HG02571 (cell line): ENCODE data around the gene EFTUD2.
"Not testable (repeated sequence)": the region's sequence is repeated elsewhere in the genome, so short reads cannot be mapped to it uniquely, and the experiment has no call there.

Experiments
- ATAC-seq: cut with Tn5 transposase; IDR thresholded peaks from one replicate; pipeline ENCODE4 v1.9.1; 2021; ENCODE audit warnings: mild to moderate bottlenecking, moderate library complexity; ENCODE audit not compliant: unreplicated experiment

EFTUD2 gene

GRCh38 chr17:44818508-44818907 is 80.7 kb downstream of the EFTUD2 start:
- not testable (repeated sequence) for ATAC-seq

GRCh38 chr17:44812263-44812662 is 87.0 kb downstream of the EFTUD2 start:
- no peak for ATAC-seq

GRCh38 chr17:44808656-44809388 is 90.4 kb downstream of the EFTUD2 start:
- ATAC-seq: not testable (repeated sequence)

- no peak for ATAC-seq
Observed at GRCh38 chr17:44808156-44808555, 91.1 kb downstream of the EFTUD2 start.

- no peak for ATAC-seq
Observed at GRCh38 chr17:44807817-44808155, 91.5 kb downstream of the EFTUD2 start.

- ATAC-seq: no peak
Observed at GRCh38 chr17:44807093-44807816, 92.0 kb downstream of the EFTUD2 start.

GRCh38 chr17:44804302-44805089 is 94.7 kb downstream of the EFTUD2 start:
- ATAC-seq: no peak

GRCh38 chr17:44801880-44802279 is 97.4 kb downstream of the EFTUD2 start:
- ATAC-seq: no peak
